Left ventricle myocardium inferior (tissue), 1 donor: ENCODE results near the gene OR6S1. TPM values are rescaled to one million over a fixed set of nuclear protein-coding genes. Genes with fewer than 3 reads are reported as not detected.
A peak's percentile ranks its signal among the peaks of the same experiment; 100 is the strongest.
"Not testable (repeated sequence)": the region's sequence is repeated elsewhere in the genome, so short reads cannot be mapped to it uniquely, and the experiment has no call there.

Source experiments
- DNase-seq: peaks from one replicate; pipeline ENCODE4 v3.0.0-alpha.2; 2020
- H3K27ac ChIP-seq: fragments of 200-600 bp; replicated peaks from 2 replicates; pipeline ENCODE4 v1.8.0; 2021
- H3K27me3 ChIP-seq: fragments of 200-600 bp; 2 replicates; pipeline ENCODE4 v1.8.0; 2021; ENCODE audit warnings: low read depth
- H3K36me3 ChIP-seq: fragments of 200-600 bp; 2 replicates; pipeline ENCODE4 v1.8.0; 2021
- H3K4me1 ChIP-seq: fragments of 200-600 bp; 2 replicates; pipeline ENCODE4 v1.8.0; 2021
- H3K4me3 ChIP-seq: fragments of 200-600 bp; 2 replicates; pipeline ENCODE4 v1.8.0; 2021; ENCODE audit warnings: mild to moderate bottlenecking, moderate library complexity
- H3K9me3 ChIP-seq: fragments of 200-600 bp; replicated peaks from 2 replicates; pipeline ENCODE4 v1.8.0; 2021
- intact Hi-C: fragments of 100-400 bp; cut with micrococcal nuclease; formaldehyde crosslinking; loops from one replicate; pipeline ENCODE4 v1.11.0; 2022
- total RNA-seq: library from RNA; stranded (reverse); fragmentation: NEBNext Ultra II Directional; extraction: Animal tissue kit (Norgen Biotek cat#: 25700); gene quantifications from one replicate; pipeline ENCODE4 v1.2.1, GENCODE V29; 2021
- TF ChIP-seq, protein P1 (sequence below): fragments of 200-600 bp; IDR thresholded peaks from 2 replicates; pipeline ENCODE4 v1.8.0; 2021; ENCODE audit warnings: antibody characterized with exemption, mild to moderate bottlenecking, borderline replicate concordance
- donor health status: DM: no; HTN: yes; CAD: no; lungs with severe emphysema.

Gene OR6S1
- total RNA-seq, 1 donor from 2014 or later = not detected

DNA sequence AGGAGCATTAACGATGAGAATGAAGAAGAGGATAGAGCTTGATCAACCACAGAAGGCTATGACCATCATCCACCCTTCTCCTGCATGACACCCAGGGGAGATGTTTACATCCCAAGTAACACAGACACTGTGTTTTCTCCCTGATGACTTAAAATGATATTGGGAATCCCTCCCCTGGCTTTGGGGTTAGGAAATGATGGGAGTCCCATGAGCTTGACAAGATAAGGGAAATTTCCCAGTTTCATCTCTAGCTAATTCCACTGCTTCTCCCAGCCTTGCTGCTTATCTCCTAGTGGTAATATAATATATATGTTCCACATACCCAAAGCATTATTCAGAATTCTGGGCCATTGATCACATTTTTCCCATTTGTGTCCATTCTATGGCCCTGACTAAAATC, 4.0 kb upstream of the OR6S1 start:
- Histone ChIP-seq H3K4me1 (no peaks in the 10 kb centered on the region), H3K4me3 (no peak overlapping the region), H3K9me3 (no peaks in the 10 kb centered on the region), H3K36me3 (no peaks in the 10 kb centered on the region), H3K27ac (no peak overlapping the region), H3K27me3 (peaks cover 91% of the 10 kb centered on the region)
- TF ChIP-seq, protein P1, sequence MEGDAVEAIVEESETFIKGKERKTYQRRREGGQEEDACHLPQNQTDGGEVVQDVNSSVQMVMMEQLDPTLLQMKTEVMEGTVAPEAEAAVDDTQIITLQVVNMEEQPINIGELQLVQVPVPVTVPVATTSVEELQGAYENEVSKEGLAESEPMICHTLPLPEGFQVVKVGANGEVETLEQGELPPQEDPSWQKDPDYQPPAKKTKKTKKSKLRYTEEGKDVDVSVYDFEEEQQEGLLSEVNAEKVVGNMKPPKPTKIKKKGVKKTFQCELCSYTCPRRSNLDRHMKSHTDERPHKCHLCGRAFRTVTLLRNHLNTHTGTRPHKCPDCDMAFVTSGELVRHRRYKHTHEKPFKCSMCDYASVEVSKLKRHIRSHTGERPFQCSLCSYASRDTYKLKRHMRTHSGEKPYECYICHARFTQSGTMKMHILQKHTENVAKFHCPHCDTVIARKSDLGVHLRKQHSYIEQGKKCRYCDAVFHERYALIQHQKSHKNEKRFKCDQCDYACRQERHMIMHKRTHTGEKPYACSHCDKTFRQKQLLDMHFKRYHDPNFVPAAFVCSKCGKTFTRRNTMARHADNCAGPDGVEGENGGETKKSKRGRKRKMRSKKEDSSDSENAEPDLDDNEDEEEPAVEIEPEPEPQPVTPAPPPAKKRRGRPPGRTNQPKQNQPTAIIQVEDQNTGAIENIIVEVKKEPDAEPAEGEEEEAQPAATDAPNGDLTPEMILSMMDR = no peak
- no peak for DNase-seq
- intact Hi-C loops = no loop called here

DNA sequence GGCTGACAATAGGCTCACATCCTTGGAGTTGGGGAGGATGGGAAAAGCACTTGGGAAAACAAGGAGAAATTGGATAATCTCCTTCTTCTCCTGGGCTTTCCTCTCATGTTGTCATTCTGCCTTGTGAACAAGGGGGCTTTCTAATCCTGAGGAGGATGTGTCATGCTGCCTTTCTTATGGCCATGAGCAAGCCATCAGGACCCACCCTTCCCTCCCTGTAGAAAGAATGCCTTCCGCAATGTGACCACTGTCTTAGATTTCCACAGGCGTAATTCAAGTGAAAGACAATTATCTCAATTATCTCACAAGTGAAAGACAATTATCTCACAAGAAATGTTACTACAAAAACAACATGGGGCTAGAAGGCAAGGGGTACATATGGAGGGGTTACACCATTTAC, 3.0 kb upstream of the OR6S1 start:
- Histone ChIP-seq H3K27me3 (peaks cover 90% of the 10 kb centered on the region), H3K9me3 (no peaks in the 10 kb centered on the region), H3K27ac (no peak overlapping the region), H3K36me3 (no peaks in the 10 kb centered on the region), H3K4me3 (no peak overlapping the region), H3K4me1 (no peaks in the 10 kb centered on the region)
- DNase-seq = no peak
- intact Hi-C loops = no loop called here
- TF ChIP-seq, protein P1 = no peak

DNA sequence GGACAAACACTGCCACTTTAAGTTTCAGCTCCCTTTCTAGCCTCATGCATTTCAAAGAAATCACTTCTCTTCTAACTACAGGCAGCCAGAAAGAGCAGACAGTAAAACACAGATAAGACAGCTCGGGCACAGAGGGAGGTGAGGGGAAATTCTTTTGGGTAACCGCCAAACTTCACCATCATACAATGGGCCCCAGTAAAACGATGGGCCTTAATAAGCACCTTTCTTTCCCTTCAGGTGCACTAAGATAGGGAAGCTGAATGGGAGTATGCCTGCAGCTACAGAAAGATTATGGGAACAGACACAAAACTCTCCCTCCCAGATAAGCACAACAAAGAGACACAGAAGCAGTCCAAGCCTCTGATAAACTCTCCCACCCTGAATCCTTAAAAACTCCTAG, 1.3 kb upstream of the OR6S1 start:
- H3K36me3 ChIP-seq, intact Hi-C loops, H3K27ac ChIP-seq, H3K9me3 ChIP-seq, DNase-seq, H3K4me3 ChIP-seq, H3K4me1 ChIP-seq: not testable (repeated sequence)
- H3K27me3 ChIP-seq = peaks cover 97% of the 10 kb centered on the region

DNA sequence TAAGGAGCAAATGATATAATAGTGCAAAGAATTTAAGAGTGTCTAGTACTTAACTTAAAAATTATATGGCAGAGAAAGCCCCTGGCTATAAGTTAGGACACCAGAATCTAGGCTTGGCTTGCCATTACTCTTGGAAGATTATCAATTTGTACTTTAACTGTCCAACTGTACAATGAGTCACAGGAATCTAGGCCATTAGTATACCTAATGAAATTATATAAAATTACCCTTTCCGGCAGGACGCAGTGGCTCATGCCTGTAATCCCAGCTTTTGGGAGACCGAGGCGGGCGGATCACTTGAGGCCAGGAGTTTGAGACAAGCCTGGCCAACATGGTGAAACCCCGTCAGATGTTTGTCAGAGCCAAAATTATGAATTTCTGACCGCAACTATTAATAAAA, 691 bp upstream of the OR6S1 start:
- intact Hi-C loops = no loop called here
- H3K36me3 ChIP-seq = no peaks in the 10 kb centered on the region
- TF ChIP-seq, protein P1 = no peak
- H3K4me1 ChIP-seq = no peaks in the 10 kb centered on the region
- no peaks in the 10 kb centered on the region for H3K9me3 ChIP-seq
- H3K27ac ChIP-seq = no peak overlapping the region
- DNase-seq = no peak
- peaks cover 99% of the 10 kb centered on the region for H3K27me3 ChIP-seq
- no peak overlapping the region for H3K4me3 ChIP-seq

DNA sequence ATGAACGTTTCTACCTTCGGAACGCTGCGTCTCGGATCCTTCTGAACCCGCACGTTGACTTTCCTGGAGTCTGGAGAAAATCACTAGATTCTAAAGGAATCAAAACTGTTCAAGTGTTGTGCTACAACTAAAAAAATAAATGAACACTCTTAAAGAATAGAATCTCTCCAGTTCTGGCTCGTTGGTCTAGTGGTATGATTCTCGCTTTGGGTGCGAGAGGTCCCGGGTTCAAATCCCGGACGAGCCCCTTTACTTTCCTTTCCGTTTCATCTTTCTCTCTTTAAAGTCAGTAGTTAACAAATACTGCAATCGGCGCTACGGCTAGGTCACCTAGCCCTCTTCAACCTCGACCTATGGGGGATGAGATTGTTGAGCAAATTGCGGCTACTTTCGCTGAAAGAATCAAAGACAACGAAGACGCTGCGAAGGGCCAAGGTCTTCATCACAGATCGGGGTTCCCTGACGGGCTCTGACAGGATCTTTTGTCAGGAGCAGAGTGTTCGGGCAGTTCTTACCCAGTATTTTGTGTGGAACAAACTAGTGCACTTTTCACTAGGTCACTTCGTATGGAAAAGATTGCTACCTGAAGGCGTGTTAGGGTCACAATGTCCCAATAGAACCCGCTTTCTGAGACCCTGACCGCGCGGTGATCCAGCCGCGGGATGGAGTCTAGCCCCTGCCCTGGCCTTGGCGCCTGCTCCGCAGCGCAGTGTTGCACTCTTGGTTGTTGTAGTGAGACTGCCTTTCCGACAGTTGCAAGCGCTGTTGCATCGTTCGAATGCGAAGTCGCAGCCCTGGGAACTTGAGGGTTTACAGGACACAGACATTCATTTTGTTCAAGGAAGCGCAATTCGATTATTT, 8.4 kb downstream of the OR6S1 start:
- H3K4me3 ChIP-seq = peak overlapping the region; percentile 54
- peaks cover 65% of the 10 kb centered on the region for H3K27me3 ChIP-seq
- H3K4me1 ChIP-seq = peaks cover 31% of the 10 kb centered on the region
- intact Hi-C loops = no loop called here
- DNase-seq = no peak
- no peaks in the 10 kb centered on the region for H3K9me3 ChIP-seq
- H3K36me3 ChIP-seq = no peaks in the 10 kb centered on the region
- no peak overlapping the region for H3K27ac ChIP-seq
- TF ChIP-seq, protein P1 = no peak

DNA sequence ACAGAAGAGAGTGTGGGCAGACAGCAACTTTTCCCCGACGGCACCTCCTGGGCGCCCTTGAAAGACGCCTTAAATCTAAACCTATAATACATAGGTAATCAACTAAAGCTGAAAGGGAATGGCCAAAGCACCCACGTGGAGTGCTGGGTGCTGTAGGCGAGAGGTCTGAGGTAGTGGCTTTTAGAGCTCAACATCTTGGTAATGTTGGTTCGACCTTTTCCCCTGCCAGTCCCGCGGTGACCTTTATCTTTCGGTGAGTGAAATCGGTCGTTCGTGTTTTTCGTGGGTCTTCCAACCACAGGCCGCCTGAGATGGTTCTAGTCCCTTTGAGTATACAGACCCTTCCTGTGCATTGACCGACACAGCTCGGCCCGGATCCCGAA, 9.1 kb downstream of the OR6S1 start:
- Histone ChIP-seq H3K9me3 (no peaks in the 10 kb centered on the region), H3K36me3 (no peaks in the 10 kb centered on the region), H3K4me3 (peak overlapping the region; percentile 54), H3K27ac (no peak overlapping the region), H3K4me1 (peaks cover 31% of the 10 kb centered on the region), H3K27me3 (peaks cover 59% of the 10 kb centered on the region)
- TF ChIP-seq, protein P1 = no peak
- DNase-seq = no peak
- intact Hi-C loops = no loop called here
